Mesodermal cell (in vitro differentiated cells): ENCODE measurements around the gene ITGBL1.

ENCODE experiments used
- H3K27ac ChIP-seq: 2 replicates; pipeline ENCODE4 v1.7.0; 2013; ENCODE audit warnings: mild to moderate bottlenecking, low read depth, low read length, moderate library complexity; ENCODE audit not compliant: severe bottlenecking
- H3K36me3 ChIP-seq: 2 replicates; pipeline ENCODE4 v1.7.1; 2013; ENCODE audit warnings: mild to moderate bottlenecking, low read length, moderate library complexity; ENCODE audit not compliant: control insufficient read depth, insufficient read depth
- H3K4me1 ChIP-seq: one replicate; pipeline ENCODE4 v1.7.1; 2013; ENCODE audit warnings: mild to moderate bottlenecking, low read length; ENCODE audit not compliant: insufficient read depth, control insufficient read depth, poor library complexity, severe bottlenecking
- H3K4me3 ChIP-seq: 2 replicates; pipeline ENCODE4 v1.7.0; 2013; ENCODE audit warnings: low read length, control low read depth, mild to moderate bottlenecking; ENCODE audit not compliant: insufficient read depth, poor library complexity, severe bottlenecking; ENCODE audit errors: extremely low read depth
- H3K9me3 ChIP-seq: 2 replicates; pipeline ENCODE4 v1.7.1; 2013; ENCODE audit warnings: mild to moderate bottlenecking, low read length, moderate library complexity; ENCODE audit not compliant: control insufficient read depth
- whole genome bisulfite sequencing, 2 experiments: methylation state at CpG; one replicate each; pipeline ENCODE4 v1.1.5; 2013; ENCODE audit warnings: missing lambda C conversion rate in 2 of 2; ENCODE audit not compliant: insufficient coverage in 2 of 2; 5-methylcytosine and 5-hydroxymethylcytosine counted together

Gene ITGBL1

DNA sequence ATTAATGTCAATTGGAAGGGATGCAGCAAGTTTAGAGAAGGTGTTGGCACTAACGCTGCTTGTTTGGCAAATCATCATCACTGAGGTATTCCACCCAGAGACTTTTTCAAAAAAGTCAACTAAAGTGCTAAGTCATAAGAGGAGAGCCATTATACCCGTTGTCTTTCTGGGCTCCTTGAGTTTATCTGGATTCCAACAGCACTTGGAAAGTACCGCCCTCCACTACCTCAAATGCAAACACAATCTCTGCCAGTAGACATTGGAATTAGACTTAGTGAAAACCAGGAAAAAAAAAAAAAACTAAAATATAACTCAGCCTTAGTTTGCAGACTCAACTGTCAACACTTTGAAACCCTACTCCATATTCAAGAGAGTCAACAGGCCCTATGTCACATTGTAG lies 266.0 kb downstream of the ITGBL1 start:
- Histone ChIP-seq H3K4me3 (no peak overlapping the region), H3K27ac (no peak overlapping the region), H3K36me3 (no peaks in the 10 kb centered on the region), H3K4me1 (no peaks in the 10 kb centered on the region), H3K9me3 (no peaks in the 10 kb centered on the region)
- WGBS, 2 experiments: 86 to 100% methylated on average over 1 to 2 of the region's 3 CpGs

DNA sequence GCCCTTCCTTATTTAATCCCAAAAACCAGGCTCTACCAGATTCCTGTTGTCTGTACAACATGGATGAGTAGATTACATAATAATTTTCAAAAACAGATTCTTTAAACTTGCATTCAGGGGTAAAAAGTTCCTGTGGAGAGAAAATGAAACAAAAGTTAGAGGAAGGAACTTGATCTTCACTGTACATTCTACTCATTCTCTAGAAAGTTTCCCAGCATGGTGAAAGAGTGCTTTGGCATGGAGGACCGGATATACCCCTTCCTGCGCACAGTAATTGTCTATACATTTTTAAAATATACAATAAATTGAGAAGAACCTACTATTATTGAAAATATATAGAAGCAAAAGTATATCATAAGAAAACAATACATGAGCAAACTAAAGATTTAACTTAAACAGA lies 274.2 kb downstream of the ITGBL1 start:
- WGBS, 2 experiments: no CpG with 5 or more reads among the region's 2 CpGs
- Histone ChIP-seq H3K4me1 (no peaks in the 10 kb centered on the region), H3K4me3 (no peak overlapping the region), H3K36me3 (no peaks in the 10 kb centered on the region), H3K9me3 (no peaks in the 10 kb centered on the region), H3K27ac (no peak overlapping the region)

DNA sequence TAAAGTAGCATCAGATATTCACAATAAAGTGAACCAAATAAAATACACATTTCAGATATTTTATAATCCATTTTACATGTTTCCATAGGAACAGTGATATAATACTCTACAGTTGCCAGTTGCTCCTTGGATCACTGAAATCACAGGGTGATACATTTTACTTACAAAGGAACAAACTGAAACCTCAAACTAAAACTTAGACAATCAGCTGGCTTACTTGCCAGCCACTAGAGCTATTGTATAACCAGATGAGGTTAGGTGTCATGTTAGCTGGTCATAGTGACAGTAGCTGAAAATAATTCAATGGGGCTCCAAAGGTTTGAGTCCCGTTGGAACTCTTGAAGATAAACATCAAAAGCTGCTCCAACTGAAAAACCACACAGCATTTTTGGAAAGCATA lies 274.6 kb downstream of the ITGBL1 start:
- Histone ChIP-seq H3K27ac (no peak overlapping the region), H3K36me3 (no peaks in the 10 kb centered on the region), H3K9me3 (no peaks in the 10 kb centered on the region), H3K4me1 (no peaks in the 10 kb centered on the region), H3K4me3 (no peak overlapping the region)
- 100% methylated on average over 1 of the region's 1 CpG; no CpG with 5 or more reads in 1 of the 2 experiments for WGBS, 2 experiments

DNA sequence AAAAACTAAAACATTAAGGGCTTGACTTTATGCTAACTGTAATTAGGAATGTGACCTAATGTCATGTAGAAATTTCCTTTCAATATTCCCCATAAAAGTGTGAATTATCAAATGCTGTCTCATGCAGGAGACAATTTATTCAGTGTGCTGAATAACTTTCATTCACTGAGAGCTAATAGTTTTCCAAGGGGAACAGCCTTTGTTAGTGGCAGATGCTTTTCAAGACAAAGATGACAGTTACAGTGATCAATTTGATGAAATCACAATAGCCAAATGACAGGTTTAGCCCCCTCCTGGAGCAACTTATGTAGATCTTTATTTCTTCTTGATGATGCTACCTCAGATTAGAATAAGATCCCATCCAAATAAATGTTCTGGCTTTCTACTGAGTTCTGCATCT lies 275.5 kb downstream of the ITGBL1 start:
- no peak overlapping the region for H3K27ac ChIP-seq
- H3K4me1 ChIP-seq: no peaks in the 10 kb centered on the region
- no peaks in the 10 kb centered on the region for H3K9me3 ChIP-seq
- no peak overlapping the region for H3K4me3 ChIP-seq
- H3K36me3 ChIP-seq: no peaks in the 10 kb centered on the region

DNA sequence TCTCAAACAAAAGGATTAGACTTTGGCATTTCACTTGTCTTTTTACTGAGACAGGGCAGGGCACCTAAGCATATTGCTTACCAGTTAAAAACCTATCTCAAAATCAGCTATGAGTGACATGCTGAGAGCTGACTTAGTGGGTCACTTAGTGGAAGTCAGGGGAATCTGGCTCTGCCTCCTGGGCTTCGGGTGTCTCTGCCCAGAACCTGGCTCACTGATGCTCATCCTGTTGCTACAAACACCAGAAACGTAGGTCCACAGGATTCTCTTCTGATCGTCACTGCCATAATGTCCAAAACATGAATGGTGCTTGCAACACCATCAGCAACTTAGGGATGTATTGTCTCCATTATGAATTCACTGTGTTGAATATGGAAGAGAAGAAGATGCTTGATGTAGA lies 276.1 kb downstream of the ITGBL1 start:
- 90 to 100% methylated on average over 2 to 3 of the region's 3 CpGs for WGBS, 2 experiments
- Histone ChIP-seq H3K4me1 (no peaks in the 10 kb centered on the region), H3K9me3 (no peaks in the 10 kb centered on the region), H3K36me3 (no peaks in the 10 kb centered on the region), H3K27ac (no peak overlapping the region), H3K4me3 (no peak overlapping the region)

DNA sequence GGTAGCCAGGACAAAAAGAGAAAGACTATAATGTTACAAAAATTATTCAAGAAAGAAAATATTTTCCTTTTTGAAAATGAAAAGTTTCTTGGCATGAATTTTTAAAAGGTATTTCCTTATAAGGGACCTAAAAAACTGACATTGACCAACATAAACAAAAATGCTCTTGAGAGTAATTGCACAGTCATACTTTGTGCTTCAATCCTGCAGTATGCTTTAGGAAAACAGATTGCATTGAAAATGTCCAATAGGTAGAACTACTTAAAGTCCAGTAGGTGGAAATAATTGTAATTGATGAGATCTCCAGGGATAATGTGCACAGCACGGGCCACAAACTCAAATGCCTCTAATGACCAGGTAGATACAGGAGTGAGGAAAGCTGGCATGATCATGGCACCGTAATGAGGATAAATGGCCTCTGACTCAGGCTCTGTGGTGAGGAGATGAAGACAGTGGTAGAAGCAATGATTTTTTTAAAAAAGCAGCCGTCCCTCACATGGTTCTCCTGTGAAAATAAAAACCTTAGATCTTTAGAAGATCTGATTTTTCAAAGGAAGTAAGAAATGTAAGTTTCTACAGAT lies 278.0 kb downstream of the ITGBL1 start:
- Histone ChIP-seq H3K4me3 (no peak overlapping the region), H3K27ac (no peak overlapping the region), H3K4me1 (no peaks in the 10 kb centered on the region), H3K36me3 (no peaks in the 10 kb centered on the region), H3K9me3 (no peaks in the 10 kb centered on the region)
- 88 to 90% methylated on average over 1 to 2 of the region's 3 CpGs for WGBS, 2 experiments

DNA sequence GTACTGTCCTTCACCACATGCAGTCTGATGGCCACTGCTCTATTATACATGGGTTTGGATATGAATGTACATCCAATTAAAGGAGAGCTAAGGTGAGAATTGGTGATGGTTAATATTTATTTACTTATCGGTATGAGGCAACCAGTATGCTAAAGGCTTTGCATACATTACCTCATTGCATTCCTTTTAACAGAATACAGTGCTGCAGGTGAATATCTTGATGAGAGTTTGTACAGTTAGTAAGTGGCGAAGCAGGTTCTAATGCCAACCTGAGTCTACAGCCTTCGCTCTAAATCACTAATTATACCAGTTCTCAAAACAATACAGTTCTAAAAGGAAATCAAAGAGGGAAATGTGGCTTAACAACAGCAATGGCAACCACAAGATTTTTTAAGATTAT lies 284.1 kb downstream of the ITGBL1 start:
- Histone ChIP-seq H3K9me3 (no peaks in the 10 kb centered on the region), H3K4me1 (no peaks in the 10 kb centered on the region), H3K36me3 (no peaks in the 10 kb centered on the region), H3K27ac (no peak overlapping the region), H3K4me3 (no peak overlapping the region)
- WGBS, 2 experiments: no CpG with 5 or more reads among the region's 3 CpGs

DNA sequence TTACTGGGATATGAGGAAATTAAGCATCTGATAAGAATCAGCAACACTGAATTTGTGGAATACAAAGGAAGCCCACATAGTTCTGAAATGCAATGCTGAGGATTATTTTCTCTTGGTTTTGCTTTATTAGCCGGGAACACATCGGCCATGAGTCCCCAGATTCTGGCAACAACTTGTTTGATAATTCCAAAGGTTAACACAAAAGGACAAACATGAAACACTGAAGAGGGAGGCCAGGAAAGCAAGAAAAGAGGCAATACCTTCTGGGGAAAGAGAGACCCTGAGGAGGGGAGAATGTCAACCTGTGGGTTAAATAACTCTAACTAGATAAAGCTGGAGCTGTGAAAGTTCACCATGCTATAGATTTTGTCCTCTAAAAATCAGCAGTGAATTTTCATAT lies 285.9 kb downstream of the ITGBL1 start:
- WGBS, 2 experiments: 92 to 100% methylated on average over 2 of the region's 2 CpGs

DNA sequence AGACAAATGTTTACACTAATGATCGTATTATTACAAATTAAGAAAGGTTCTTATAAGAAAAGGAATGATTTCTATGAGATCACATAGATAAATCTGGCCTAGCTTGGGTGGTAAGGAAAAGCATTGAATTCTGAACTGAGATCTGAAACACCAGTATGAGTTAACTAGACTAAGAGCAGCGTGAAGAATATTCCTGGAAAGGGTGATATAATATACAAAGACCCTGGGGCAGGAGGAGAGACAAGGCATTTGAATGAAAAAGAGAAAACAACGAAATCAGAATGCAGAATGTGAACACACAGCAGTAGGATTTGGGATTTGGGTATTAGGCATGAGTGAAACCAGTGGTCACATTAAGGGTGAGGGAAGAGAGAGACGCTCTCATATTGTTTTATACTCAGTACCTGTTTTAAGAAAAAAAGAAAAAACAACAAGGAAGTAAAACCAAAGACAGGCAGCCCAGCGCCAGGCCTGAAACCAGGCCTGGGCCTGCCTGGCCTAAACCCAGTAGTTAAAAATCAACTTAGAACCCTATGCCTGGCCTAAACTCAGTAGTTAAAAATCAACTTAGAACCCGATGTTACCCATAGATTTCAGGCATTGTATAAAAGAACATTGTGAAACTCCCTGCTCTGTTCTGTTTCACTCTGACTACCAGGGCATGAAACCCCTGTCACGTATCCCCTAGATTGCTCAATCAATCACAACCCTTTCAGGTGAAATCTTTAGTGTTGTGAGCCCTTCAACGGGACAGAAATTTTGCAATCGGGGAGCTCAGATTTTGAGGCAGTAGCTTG lies 287.1 kb downstream of the ITGBL1 start:
- Histone ChIP-seq H3K4me3 (no peak overlapping the region), H3K36me3 (no peaks in the 10 kb centered on the region), H3K9me3 (no peaks in the 10 kb centered on the region), H3K27ac (no peak overlapping the region), H3K4me1 (no peaks in the 10 kb centered on the region)
- WGBS, 2 experiments: 88 to 91% methylated on average over 6 of the region's 9 CpGs

More for the DNA sequence above, 285.9 kb downstream of the ITGBL1 start:
- Histone ChIP-seq H3K4me3 (no peak overlapping the region), H3K36me3 (no peaks in the 10 kb centered on the region), H3K9me3 (no peaks in the 10 kb centered on the region), H3K27ac (no peak overlapping the region), H3K4me1 (no peaks in the 10 kb centered on the region)

DNA sequence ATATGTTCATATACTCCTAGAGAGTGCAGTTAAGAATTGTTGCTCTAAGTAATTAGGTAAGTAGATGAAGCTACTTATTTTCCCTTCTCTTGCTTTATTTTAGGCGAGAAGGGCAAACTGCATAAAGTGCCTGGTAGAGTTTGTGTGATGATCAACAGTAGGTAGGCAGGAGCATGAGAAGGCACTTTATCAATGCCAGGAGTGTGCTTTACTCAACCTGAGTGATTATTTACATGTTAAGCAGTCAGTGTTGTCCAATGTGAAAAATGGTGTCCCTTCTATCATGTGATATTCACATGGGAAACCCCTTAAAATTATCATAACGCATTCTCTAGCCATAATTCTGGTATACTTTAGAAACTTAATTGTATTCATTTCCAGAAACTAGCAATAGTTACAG lies 294.0 kb downstream of the ITGBL1 start:
- Histone ChIP-seq H3K36me3 (no peaks in the 10 kb centered on the region), H3K4me3 (no peak overlapping the region), H3K9me3 (no peaks in the 10 kb centered on the region), H3K4me1 (no peaks in the 10 kb centered on the region), H3K27ac (no peak overlapping the region)
- no CpG with 5 or more reads among the region's 2 CpGs for WGBS, 2 experiments

DNA sequence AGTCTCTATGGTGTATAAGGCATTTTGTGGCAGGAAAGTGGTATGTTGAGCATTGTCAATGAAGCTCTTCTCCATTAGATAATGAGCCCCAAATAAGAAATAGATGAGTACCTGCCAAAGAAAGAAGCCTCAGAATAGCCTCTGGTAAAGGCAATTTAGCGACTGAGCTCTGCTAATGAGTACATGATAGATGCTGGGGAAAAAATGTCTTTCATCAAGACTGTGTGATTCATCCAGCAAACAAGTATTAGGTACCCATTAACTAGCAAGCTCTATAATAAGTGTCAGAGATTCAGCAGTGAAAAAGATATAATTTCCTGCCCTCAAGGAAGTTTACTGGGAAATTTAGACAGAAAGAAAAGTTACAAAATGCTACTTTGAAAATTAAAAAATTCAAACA lies 294.6 kb downstream of the ITGBL1 start:
- H3K36me3 ChIP-seq: no peaks in the 10 kb centered on the region
- no peak overlapping the region for H3K4me3 ChIP-seq
- no peaks in the 10 kb centered on the region for H3K4me1 ChIP-seq
- WGBS, 2 experiments: no CpG with 5 or more reads among the region's 1 CpG
- H3K9me3 ChIP-seq: no peaks in the 10 kb centered on the region
- H3K27ac ChIP-seq: no peak overlapping the region
